ENCODE measurements around the gene ACAN.

ACAN gene

DNA sequence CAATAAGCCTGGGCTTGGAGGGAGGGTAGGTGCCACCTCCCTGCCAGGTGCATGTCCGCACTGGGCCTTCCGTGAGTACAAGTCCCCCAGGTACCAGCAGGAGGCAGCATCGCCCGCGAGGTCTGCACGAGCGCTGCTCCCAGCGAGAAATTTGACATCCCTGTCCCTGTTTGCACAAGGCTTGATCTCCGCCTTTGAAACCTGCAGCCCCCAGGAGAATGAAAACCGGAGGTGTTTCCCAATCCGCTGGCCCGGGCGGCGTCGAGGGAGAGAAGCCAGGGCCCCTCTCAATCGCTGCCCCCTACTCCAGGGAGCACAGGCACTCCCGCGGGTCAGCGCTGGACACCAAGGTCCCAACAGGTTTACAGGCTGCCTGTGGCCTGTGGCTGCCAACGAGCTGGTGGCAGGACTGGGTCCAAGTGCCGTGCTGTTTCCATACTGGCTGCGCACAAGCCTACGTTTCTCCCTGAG is 91.1 kb downstream of the ACAN start:
- DNase-seq (ENCODE audit: low read depth in 2 of 2) = peak; percentile 54 to 55
- peak overlapping the region; percentile 56 to 60 for H3K4me3 ChIP-seq (replicated peaks in 1 of 2; ENCODE audit: low read depth in 2 of 2, low read length in 2 of 2)
- TF ChIP-seq, protein P1, sequence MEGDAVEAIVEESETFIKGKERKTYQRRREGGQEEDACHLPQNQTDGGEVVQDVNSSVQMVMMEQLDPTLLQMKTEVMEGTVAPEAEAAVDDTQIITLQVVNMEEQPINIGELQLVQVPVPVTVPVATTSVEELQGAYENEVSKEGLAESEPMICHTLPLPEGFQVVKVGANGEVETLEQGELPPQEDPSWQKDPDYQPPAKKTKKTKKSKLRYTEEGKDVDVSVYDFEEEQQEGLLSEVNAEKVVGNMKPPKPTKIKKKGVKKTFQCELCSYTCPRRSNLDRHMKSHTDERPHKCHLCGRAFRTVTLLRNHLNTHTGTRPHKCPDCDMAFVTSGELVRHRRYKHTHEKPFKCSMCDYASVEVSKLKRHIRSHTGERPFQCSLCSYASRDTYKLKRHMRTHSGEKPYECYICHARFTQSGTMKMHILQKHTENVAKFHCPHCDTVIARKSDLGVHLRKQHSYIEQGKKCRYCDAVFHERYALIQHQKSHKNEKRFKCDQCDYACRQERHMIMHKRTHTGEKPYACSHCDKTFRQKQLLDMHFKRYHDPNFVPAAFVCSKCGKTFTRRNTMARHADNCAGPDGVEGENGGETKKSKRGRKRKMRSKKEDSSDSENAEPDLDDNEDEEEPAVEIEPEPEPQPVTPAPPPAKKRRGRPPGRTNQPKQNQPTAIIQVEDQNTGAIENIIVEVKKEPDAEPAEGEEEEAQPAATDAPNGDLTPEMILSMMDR (IDR thresholded peaks at IDR 0.05; ENCODE audit: low read depth, low read length) = peak; percentile 71

DNA sequence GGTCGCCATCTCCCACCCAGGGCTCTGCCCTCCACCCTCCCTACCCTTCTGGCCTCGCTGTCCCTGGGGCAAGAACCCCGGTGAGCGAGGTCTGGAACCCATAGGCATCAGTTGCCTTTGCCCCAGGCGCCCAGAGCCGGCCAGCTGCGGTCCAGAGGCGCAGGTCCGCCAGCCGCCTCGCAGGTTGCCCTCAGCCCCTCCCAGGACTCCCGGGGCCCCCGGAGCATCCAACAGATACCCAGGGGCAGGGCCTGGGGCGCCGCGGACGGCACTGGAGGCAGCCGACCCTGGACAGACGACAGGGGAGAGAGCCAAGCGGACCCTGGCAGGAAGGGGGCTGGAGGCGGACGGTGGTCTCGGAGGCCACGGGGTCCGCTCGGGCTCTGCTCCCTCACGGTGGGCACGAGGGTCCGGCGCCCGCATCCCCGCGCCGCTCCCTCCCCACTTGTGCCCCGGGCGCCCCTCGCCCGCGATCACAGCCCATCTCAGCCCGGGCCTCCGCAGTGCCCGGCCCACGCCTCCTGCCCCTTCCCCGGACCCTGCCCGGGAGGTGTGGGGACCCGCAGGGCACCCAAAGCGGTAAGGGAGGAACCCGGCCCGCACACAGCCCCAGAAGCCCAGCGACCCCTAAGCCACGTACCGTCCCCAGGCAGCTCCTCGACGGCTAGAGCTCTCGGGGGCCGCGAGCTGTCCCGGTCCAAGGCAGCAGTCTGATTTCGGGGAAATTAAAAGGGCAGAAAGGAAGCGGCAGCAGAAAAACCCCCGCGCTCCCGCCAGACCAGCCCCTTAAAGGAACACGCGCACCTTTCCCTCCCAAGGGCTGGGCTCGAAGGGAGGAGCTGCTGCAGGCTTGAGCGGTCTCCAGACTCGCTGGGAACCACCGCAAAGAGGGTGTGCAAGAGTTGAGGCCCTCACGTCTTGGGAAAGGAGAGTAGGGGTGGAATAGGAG is 91.9 kb downstream of the ACAN start, which contains the start of gene HAPLN3:
Gene HAPLN3, minus strand, starts transcription at position 726 of the 949 bp plus-strand sequence. CDS start 8,246 bp downstream, outside the sequence.
- TF ChIP-seq, protein P1 (IDR thresholded peaks at IDR 0.05; ENCODE audit: low read depth, low read length) = no peak
- DNase-seq (ENCODE audit: low read depth in 2 of 2) = peak; percentile 46 to 52
- H3K4me3 ChIP-seq (replicated peaks in 1 of 2; ENCODE audit: low read depth in 2 of 2, low read length in 2 of 2) = peak within 1 kb of the TSS; percentile 56 to 60

DNA sequence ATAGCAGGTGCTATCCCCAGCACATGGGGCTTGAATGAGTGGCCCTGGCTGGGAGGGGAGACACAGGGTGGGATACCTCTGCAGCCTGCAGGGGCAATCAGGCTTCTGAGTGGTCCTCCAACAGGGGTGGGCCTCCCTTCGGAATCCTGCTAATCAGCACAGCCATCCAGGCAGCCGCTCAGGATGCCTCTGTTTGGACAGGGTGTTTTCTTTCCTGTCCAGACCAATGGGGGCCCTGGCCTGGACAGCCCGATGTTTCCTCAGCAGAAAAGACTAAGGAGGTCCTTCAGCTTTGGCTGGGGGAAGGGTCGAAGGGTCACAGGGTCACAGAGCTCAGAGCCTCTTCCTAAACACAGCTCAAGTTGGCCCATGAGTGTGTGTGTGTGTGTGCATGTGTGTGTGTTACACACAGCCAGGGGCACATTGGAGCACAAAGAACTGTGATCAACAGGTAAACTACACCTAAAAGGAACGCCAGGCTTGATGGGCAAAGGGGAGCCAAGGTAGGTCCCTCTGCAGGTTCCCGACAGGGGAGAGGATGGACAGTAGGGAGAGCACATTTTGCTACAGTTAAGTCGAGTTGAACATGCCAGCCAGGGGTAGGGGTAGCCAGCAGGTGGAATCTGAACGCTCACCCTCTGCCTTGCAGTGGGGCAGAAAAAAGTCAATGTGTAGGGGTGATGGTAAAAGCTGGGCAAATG is 93.2 kb downstream of the ACAN start:
- no peak for DNase-seq (ENCODE audit: low read depth in 2 of 2)
- H3K4me3 ChIP-seq (replicated peaks in 1 of 2; ENCODE audit: low read depth in 2 of 2, low read length in 2 of 2) = no peak overlapping the region
- TF ChIP-seq, protein P1 (IDR thresholded peaks at IDR 0.05; ENCODE audit: low read depth, low read length) = no peak

DNA sequence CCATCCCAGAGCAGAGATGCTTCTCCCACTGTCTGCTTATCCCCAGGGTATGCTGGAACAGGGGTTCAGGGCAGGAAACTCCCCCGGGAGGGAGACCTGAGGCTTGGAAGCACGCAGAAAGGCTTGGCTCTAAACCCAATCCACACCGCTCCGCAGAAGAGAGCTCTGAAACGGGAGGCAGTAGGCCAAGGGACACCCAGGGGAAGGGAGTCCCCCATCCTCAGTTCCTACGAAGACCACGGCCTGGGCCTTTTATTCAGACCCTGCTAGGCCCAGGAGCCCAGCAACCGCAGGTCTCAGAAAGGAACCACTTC is 93.9 kb downstream of the ACAN start:
- no peak overlapping the region for H3K4me3 ChIP-seq (replicated peaks in 1 of 2; ENCODE audit: low read depth in 2 of 2, low read length in 2 of 2)
- TF ChIP-seq, protein P1 (IDR thresholded peaks at IDR 0.05; ENCODE audit: low read depth, low read length) = no peak
- DNase-seq (ENCODE audit: low read depth in 2 of 2) = no peak

DNA sequence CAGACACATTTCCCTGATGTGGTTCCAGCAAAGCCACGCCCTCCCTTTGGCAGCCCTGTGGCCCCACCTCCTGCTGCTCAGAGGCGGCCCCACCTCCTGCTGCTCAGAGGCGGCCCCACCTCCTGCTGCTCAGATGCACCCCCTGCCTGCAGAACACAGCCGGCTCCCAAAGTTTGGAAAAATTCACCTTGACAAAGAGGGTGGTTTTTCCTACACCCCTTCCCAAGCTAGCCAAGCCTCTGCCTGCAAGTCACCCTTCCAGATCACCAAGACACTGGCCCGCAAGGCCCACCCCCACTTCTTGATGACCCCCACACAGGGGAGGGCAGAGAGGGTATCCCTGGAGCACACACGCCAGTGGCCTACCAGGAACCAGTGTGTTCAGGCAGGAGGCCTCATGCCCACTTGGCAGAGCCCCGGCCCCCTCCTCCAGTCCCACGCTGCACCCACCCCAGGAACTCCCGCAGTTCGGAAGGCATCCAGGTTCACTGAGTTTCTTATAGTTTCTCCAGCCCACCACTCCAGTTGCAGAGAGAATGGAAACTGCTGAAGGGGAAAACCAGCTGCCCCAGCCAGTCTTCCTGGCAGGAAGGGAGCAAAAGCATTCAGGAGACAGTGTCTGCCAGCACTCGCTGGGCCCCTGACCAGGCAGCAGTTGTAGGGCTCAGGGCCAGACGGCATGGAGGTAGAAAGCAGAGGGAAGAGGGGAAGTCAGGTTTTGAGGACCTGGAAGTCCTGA is 94.4 kb downstream of the ACAN start:
- peak; percentile 80 to 89 for DNase-seq (ENCODE audit: low read depth in 2 of 2)
- no peak overlapping the region for H3K4me3 ChIP-seq (replicated peaks in 1 of 2; ENCODE audit: low read depth in 2 of 2, low read length in 2 of 2)
- TF ChIP-seq, protein P1 (IDR thresholded peaks at IDR 0.05; ENCODE audit: low read depth, low read length) = peak; percentile 73

DNA sequence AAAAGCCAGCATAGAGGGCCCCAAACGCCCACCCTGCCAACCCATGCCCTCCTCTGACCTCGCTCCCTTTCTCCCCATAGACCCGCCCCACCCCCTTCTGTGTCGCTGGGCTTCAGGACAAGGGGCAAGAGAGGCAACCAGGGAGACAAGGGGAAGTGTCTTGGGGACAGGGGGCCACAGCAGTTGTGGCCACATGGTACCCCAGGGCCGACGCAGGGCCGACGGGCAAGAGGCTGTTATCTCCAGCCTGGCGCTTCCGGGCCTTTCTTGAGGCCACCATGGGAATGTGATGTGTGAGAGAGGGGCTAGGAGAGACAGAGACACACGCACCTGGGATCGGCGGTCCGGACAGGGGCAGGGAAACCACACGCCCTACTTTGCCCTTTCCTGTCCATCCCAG is 95.5 kb downstream of the ACAN start:
- H3K4me3 ChIP-seq (replicated peaks in 1 of 2; ENCODE audit: low read depth in 2 of 2, low read length in 2 of 2) = no peak overlapping the region
- TF ChIP-seq, protein P1 (IDR thresholded peaks at IDR 0.05; ENCODE audit: low read depth, low read length) = no peak
- no peak for DNase-seq (ENCODE audit: low read depth in 2 of 2)
